SK-N-MC (cell line): ENCODE data around the gene CD19.

Source experiments
- EZH2 ChIP-seq: fragments of 200-600 bp; sonication (generic); IDR thresholded peaks from one replicate; pipeline ENCODE4 v1.6.1; 2017; ENCODE audit warnings: antibody characterized with exemption
- POLR2AphosphoS5 ChIP-seq: IDR thresholded peaks from 2 replicates; pipeline ENCODE4 v1.6.1; 2012; ENCODE audit warnings: mild to moderate bottlenecking, low read depth, low read length, borderline replicate concordance

- no peak for TF ChIP-seq EZH2
- TF ChIP-seq POLR2AphosphoS5: no peak
Measured at GRCh38 chr16:28891964-28892890, 39.5 kb upstream of the CD19 start.
